WTC11 (cell line): ENCODE results near the gene CMTM4. TPM values are rescaled to one million over a fixed set of nuclear protein-coding genes. Genes with fewer than 3 reads are reported as not detected.
A peak's percentile ranks its signal among the peaks of the same experiment; 100 is the strongest.
"Not testable (repeated sequence)": the region's sequence is repeated elsewhere in the genome, so short reads cannot be mapped to it uniquely, and the experiment has no call there.

Source experiments
- ATAC-seq: fragments of 200-7000 bp; cut with Tn5 transposase; 2 replicates; pipeline ENCODE4 v1.10.0; 2021; ENCODE audit warnings: mild to moderate bottlenecking, moderate library complexity
- CTCF ChIA-PET: fragments of 300-600 bp; sonication (Branson Sonifier 250); formaldehyde crosslinking; loops from one replicate; lab custom pipeline; 2021; ENCODE audit warnings: antibody characterized with exemption; lab: Charles Lee
- POLR2A ChIA-PET: fragments of 350-600 bp; sonication (Branson Sonifier 250); formaldehyde crosslinking; loops from one replicate; lab custom pipeline; 2021; ENCODE audit warnings: antibody characterized with exemption; lab: Charles Lee
- DNase-seq: peaks from one replicate; pipeline ENCODE4 v3.0.0; 2021; ENCODE audit warnings: low spot score
- H3K27ac Mint-ChIP-seq: 2 replicates; pipeline ENCODE4 v1.8.0; 2021; ENCODE audit warnings: mixed read lengths
- H3K27me3 Mint-ChIP-seq: 2 replicates; pipeline ENCODE4 v1.8.0; 2021; ENCODE audit warnings: low read depth, mild to moderate bottlenecking, moderate library complexity, mixed read lengths
- H3K36me3 Mint-ChIP-seq: 2 replicates; pipeline ENCODE4 v1.8.0; 2021; ENCODE audit warnings: mixed read lengths
- H3K4me1 Mint-ChIP-seq: 2 replicates; pipeline ENCODE4 v1.8.0; 2022; ENCODE audit warnings: mixed read lengths
- H3K4me3 Mint-ChIP-seq: 2 replicates; pipeline ENCODE4 v1.8.0; 2021; ENCODE audit warnings: mild to moderate bottlenecking, moderate library complexity, mixed read lengths
- H3K9me3 Mint-ChIP-seq: 2 replicates; pipeline ENCODE4 v1.8.0; 2021; ENCODE audit warnings: mixed read lengths
- CBFB ChIP-seq: sonication (generic); formaldehyde crosslinking; IDR thresholded peaks from 2 replicates; pipeline ENCODE4 v1.8.1; 2022; ENCODE audit warnings: mild to moderate bottlenecking, low read depth, missing genetic modification reagents
- JAZF1 ChIP-seq: fragments of 250-450 bp; sonication (Bioruptor Pico); IDR thresholded peaks from 2 replicates; pipeline ENCODE4 v1.9.0; 2021; ENCODE audit warnings: moderate library complexity, mild to moderate bottlenecking, inconsistent platforms
- JUN ChIP-seq: sonication (generic); formaldehyde crosslinking; IDR thresholded peaks from 2 replicates; pipeline ENCODE4 v1.8.0; 2023; ENCODE audit warnings: mild to moderate bottlenecking, missing genetic modification reagents
- KAT7 ChIP-seq: sonication (generic); formaldehyde crosslinking; IDR thresholded peaks from 2 replicates; pipeline ENCODE4 v1.8.1; 2023; ENCODE audit warnings: missing genetic modification reagents, mild to moderate bottlenecking, borderline replicate concordance
- NFATC4 ChIP-seq: fragments of 250-450 bp; sonication (Bioruptor Pico); IDR thresholded peaks from 2 replicates; pipeline ENCODE4 v1.9.0; 2021; ENCODE audit warnings: mild to moderate bottlenecking
- RORB ChIP-seq: fragments of 250-450 bp; sonication (Bioruptor Pico); IDR thresholded peaks from 2 replicates; pipeline ENCODE4 v1.9.0; 2021; ENCODE audit warnings: mild to moderate bottlenecking
- SMAD3 ChIP-seq: sonication (generic); formaldehyde crosslinking; IDR thresholded peaks from 2 replicates; pipeline ENCODE4 v1.8.0; 2022; ENCODE audit warnings: missing genetic modification reagents, mild to moderate bottlenecking, borderline replicate concordance
- TCF7 ChIP-seq: sonication (generic); formaldehyde crosslinking; IDR thresholded peaks from 2 replicates; pipeline ENCODE4 v1.8.0; 2022; ENCODE audit warnings: mild to moderate bottlenecking, low read depth, missing genetic modification reagents, moderate library complexity
- ZNF121 ChIP-seq: sonication (generic); formaldehyde crosslinking; IDR thresholded peaks from 2 replicates; pipeline ENCODE4 v1.8.0; 2023; ENCODE audit warnings: missing genetic modification reagents
- ZNF416 ChIP-seq: fragments of 250-450 bp; sonication (Bioruptor Pico); IDR thresholded peaks from 2 replicates; pipeline ENCODE4 v1.9.0; 2021; ENCODE audit warnings: mild to moderate bottlenecking, inconsistent platforms
- total RNA-seq: library from RNA; stranded (reverse); gene quantifications from 3 replicates; pipeline ENCODE4 v1.2.3, GENCODE V29; 2021
- TF ChIP-seq, protein P1 (sequence below): fragments of 250-450 bp; sonication (Bioruptor Pico); IDR thresholded peaks from 2 replicates; pipeline ENCODE4 v1.8.0; 2021; ENCODE audit warnings: mild to moderate bottlenecking
- TF ChIP-seq, protein P2 (sequence below): fragments of 250-450 bp; sonication (Bioruptor Pico); conservative IDR thresholded peaks from 2 replicates; pipeline ENCODE4 v1.9.0; 2021; ENCODE audit warnings: mild to moderate bottlenecking
- TF ChIP-seq, protein P3 (sequence below): sonication (generic); formaldehyde crosslinking; IDR thresholded peaks from 2 replicates; pipeline ENCODE4 v1.8.1; 2023; ENCODE audit warnings: mild to moderate bottlenecking, missing genetic modification reagents

The CMTM4 gene
- total RNA-seq, 1 experiment from 2014 or later = 56.2 TPM

DNA sequence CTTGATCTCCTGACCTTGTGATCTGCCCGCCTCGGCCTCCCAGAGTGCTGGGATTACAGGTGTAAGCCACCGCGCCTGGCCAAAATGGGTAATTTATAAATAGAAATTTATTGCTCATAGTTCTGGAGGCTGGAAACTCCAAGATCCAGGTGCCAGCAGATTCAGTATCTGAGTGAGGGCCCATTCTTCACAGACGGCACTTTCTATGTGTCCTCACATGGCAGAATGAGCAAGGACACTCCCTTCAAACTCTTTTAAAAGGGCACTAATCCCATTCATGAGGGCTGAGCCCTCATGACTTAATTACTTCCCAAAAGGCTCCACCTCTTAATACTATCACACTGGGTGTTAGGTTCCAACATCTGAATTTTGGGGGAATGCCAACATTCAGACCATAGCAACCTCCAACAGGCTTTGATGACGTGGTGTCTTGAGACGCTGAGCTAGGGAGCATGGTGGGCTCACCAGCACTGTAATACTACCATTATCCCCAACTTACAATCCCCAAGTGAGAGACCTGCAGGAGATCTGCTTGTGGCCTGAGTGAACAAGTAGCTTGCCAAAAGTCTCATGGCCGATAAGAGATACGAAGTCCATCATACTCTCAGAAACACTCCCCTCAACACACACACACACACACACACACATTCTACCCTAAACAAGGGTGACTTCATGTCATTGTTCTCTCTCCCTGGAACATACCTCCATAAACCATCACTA is 8.5 kb downstream of the CMTM4 start:
- H3K9me3 Mint-ChIP-seq = no peaks in the 10 kb centered on the region
- CTCF ChIA-PET = interaction anchor here (0.8 to 1.7 kb wide), 2 partner anchors 25 to 37 kb away, joined by 3 read pairs; no protein-coding TSS in a partner anchor
- DNase-seq (no peak), ATAC-seq (no peak)
- no peaks in the 10 kb centered on the region for H3K36me3 Mint-ChIP-seq
- no peak overlapping the region for H3K27ac Mint-ChIP-seq
- H3K27me3 Mint-ChIP-seq = no peaks in the 10 kb centered on the region
- H3K4me1 Mint-ChIP-seq = peaks cover 32% of the 10 kb centered on the region
- no peak overlapping the region for H3K4me3 Mint-ChIP-seq
- TF ChIP-seq, protein P1, sequence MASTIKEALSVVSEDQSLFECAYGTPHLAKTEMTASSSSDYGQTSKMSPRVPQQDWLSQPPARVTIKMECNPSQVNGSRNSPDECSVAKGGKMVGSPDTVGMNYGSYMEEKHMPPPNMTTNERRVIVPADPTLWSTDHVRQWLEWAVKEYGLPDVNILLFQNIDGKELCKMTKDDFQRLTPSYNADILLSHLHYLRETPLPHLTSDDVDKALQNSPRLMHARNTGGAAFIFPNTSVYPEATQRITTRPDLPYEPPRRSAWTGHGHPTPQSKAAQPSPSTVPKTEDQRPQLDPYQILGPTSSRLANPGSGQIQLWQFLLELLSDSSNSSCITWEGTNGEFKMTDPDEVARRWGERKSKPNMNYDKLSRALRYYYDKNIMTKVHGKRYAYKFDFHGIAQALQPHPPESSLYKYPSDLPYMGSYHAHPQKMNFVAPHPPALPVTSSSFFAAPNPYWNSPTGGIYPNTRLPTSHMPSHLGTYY (CRISPR knock-in tag) = no peak
- TF ChIP-seq JAZF1 = no peak
- TF ChIP-seq, all 79 proteins: peak for 0
- POLR2A ChIA-PET = no interaction called here

DNA sequence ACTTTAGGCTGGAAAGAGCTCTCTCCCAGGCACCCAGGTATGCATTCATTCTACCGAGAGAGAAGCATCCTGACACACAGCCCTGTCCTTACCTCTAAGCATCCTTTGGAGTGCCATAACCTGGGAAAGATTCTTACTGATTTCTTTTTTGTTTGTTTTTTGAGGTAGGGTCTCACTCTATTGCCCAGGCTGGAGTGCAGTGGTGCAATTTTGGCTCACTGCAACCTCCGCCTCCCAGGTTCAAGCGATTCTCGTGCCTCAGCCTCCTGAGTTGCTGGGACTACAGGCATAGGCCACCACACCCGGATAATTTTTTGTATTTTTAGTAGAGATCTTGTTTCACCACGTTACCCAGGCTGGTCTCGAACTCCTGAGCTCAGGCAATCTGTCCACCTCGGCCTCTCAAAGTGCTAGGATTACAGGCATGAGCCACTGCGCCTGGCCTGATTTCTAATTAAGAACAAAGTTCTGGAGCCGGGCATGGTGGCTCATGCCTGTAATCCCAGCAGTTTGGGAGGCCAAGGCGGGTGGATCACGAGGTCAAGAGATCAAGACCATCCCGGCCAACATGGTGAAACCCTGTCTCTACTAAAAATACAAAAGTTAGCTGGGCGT is 10.9 kb downstream of the CMTM4 start:
- TF ChIP-seq ZNF121 (CRISPR knock-in tag) = peak; percentile 59; the same call in 1 of the 2 replicates

DNA sequence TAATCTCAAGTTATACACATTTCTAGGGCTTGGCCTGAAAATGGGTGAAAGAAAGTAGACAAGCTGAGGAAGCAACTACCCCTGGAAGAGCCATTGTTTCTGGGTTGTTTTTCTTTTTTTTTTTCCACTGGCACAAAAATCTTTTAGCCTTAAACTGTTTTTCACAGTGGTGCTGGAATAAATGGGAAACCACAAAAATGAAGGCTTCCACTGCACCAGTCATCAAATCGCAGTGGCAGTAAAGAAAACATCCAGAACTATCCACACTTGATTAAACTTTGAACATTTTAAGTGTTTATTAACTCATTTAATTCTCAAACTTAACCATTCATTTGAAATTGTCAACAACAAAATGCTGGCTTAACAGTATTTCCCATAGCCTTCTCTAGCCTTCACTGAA is 14.3 kb downstream of the CMTM4 start:
- POLR2A ChIA-PET = no interaction called here
- no peak overlapping the region for H3K27ac Mint-ChIP-seq
- DNase-seq (no peak), ATAC-seq (no peak)
- peaks cover 9% of the 10 kb centered on the region; the same call in 1 of the 2 replicates for H3K36me3 Mint-ChIP-seq
- no peak overlapping the region for H3K4me3 Mint-ChIP-seq
- no peaks in the 10 kb centered on the region for H3K27me3 Mint-ChIP-seq
- TF ChIP-seq, protein P1 (CRISPR knock-in tag) = no peak
- TF ChIP-seq CBFB (CRISPR knock-in tag) (no peak), SMAD3 (CRISPR knock-in tag) (no peak), NFATC4 (CRISPR knock-in tag) (no peak), KAT7 (CRISPR knock-in tag) (no peak)
- TF ChIP-seq, protein P2, sequence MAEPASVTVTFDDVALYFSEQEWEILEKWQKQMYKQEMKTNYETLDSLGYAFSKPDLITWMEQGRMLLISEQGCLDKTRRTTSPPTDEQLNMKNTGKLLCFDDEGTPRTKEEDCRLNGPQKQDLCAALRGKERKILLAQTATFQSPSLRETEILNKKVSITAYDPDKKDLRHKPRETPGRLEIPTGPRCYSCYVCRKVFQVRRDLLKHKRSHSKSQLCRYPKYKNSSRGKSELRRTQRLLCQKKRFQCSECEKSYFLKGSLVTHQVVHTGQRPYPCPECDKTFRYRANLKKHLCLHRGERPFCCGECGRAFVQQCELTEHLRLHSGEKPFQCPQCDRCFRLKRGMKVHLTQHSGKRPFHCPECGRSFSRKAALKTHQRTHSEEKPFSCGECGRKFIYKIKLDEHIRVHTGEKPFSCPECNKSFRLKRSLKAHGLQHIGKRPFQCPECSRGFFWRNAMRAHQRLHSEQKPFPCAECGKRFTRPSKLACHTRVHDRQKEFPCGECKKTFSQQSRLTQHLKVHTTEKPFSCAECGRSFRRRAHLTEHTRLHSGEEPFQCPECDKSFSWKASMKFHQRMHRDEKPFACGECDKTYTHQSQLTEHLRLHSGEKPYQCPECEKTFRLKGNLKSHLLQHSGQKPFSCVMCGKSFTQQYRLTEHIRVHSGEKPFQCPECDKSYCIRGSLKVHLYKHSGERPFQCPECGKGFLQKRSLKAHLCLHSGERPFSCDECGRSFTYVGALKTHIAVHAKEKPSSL = no peak
- CTCF ChIA-PET = interaction anchor here (1.2 kb wide), 1 partner anchor 74 kb away, joined by 3 read pairs; no protein-coding TSS in a partner anchor
- peaks cover 4% of the 10 kb centered on the region; the same call in 1 of the 2 replicates for H3K9me3 Mint-ChIP-seq
- peaks cover 5% of the 10 kb centered on the region for H3K4me1 Mint-ChIP-seq

More for the DNA sequence above, 10.9 kb downstream of the CMTM4 start:
- CTCF ChIA-PET = interaction anchor here (2.1 to 3.1 kb wide), 2 partner anchors 35 to 145 kb away, joined by 9 to 11 read pairs; partner anchors contain the start of gene NAE1
- H3K4me3 Mint-ChIP-seq, POLR2A ChIA-PET, DNase-seq, ATAC-seq, H3K36me3 Mint-ChIP-seq, H3K9me3 Mint-ChIP-seq, H3K27ac Mint-ChIP-seq, H3K27me3 Mint-ChIP-seq: not testable (repeated sequence)
- H3K4me1 Mint-ChIP-seq = peaks cover 17% of the 10 kb centered on the region

DNA sequence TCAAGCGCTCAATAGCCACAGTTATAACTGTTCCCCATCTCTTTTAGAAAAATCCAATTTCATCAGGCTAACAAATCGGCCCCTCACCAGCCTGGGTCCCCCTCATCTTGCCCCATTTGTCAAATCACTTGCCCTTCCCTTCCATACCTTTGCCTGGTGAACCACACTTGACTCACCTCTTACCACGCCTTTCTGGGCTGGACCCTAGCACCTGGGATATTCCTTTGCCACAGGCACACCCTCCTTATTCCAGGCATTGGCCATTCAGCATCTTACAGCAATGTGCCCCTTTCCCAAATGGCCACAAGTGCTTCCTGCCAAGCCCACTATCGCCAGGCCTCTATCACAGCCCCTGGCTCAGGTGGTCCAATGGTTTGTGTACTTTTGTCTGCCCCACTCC is 14.9 kb downstream of the CMTM4 start:
- no peak for DNase-seq
- Mint-ChIP-seq H3K27me3 (no peaks in the 10 kb centered on the region), H3K36me3 (peaks cover 9% of the 10 kb centered on the region; the same call in 1 of the 2 replicates), H3K4me1 (peaks cover 7% of the 10 kb centered on the region), H3K9me3 (peaks cover 4% of the 10 kb centered on the region; the same call in 1 of the 2 replicates)
- POLR2A ChIA-PET = no interaction called here
- TF ChIP-seq RORB (no peak), TCF7 (CRISPR knock-in tag) (no peak), ZNF416 (CRISPR knock-in tag) (no peak), JUN (CRISPR knock-in tag) (no peak)
- TF ChIP-seq, protein P3, sequence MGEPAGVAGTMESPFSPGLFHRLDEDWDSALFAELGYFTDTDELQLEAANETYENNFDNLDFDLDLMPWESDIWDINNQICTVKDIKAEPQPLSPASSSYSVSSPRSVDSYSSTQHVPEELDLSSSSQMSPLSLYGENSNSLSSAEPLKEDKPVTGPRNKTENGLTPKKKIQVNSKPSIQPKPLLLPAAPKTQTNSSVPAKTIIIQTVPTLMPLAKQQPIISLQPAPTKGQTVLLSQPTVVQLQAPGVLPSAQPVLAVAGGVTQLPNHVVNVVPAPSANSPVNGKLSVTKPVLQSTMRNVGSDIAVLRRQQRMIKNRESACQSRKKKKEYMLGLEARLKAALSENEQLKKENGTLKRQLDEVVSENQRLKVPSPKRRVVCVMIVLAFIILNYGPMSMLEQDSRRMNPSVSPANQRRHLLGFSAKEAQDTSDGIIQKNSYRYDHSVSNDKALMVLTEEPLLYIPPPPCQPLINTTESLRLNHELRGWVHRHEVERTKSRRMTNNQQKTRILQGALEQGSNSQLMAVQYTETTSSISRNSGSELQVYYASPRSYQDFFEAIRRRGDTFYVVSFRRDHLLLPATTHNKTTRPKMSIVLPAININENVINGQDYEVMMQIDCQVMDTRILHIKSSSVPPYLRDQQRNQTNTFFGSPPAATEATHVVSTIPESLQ (CRISPR knock-in tag) = no peak
- TF ChIP-seq, all 79 proteins: peak for 0
- Mint-ChIP-seq H3K4me3 (no peak overlapping the region), H3K27ac (no peak overlapping the region)
- CTCF ChIA-PET = interaction anchor here (1.2 kb wide), 1 partner anchor 73 kb away, joined by 3 read pairs; no protein-coding TSS in a partner anchor
- ATAC-seq = no peak
